ENCODE data around the gene RNASEH2A. TPM values are rescaled to one million over a fixed set of nuclear protein-coding genes. Genes with fewer than 3 reads are reported as not detected.

RNASEH2A gene
- 27.2 and 37.2 TPM in 2 replicates for polyA plus RNA-seq (2011; rRNA removed)
- 64.6 and 74.8 TPM in 2 replicates for polyA plus RNA-seq (2012; cell fraction: cytosol; rRNA removed)
- polyA plus RNA-seq (2012; cell fraction: nucleus; rRNA removed) = 59.6 and 69.3 TPM in 2 replicates
- 40.7 to 45.5 TPM (median 41.7 TPM) in 3 replicates for polyA plus RNA-seq (2017; fragmentation: RNase III; extraction: RNeasy Plus Mini Kit Qiagen cat#74134 plus additional on column Dnase treatment)
- 47.2 and 53.1 TPM in 2 replicates for polyA minus RNA-seq (2011; rRNA and poly(A)+ RNA removed)

- TF ChIP-seq TP53 (CRISPR knock-in tag; IDR thresholded peaks at IDR 0.05) = 0 out of 2 replicates have a peak, but pooled peaks have one; percentile 40
- 0 out of 3 replicates have a peak, but pooled peaks have one; percentile 27 for TF ChIP-seq BCL3 (IDR thresholded peaks at IDR 0.05)
- TF ChIP-seq NFE2L2 (conservative IDR thresholded peaks at IDR 0.05; ENCODE audit: low read length) = no peak
- 0 out of 2 replicates have a peak, but pooled peaks have one; percentile 65 for TF ChIP-seq EHF (CRISPR knock-in tag; IDR thresholded peaks at IDR 0.05)
- peak in 1 of 2 experiments; percentile 55; a peak in 2 of 5 replicates for TF ChIP-seq JUN (IDR thresholded peaks at IDR 0.05)
- peak; percentile 42 for TF ChIP-seq POLR2A (IDR thresholded peaks at IDR 0.05; ENCODE audit: low read length)
- peak; percentile 67; the same call in 1 of the 2 replicates for TF ChIP-seq HOXB13 (CRISPR knock-in tag; IDR thresholded peaks at IDR 0.05; ENCODE audit: low read depth)
- no peak for TF ChIP-seq GATA3 (IDR thresholded peaks at IDR 0.05; ENCODE audit: borderline replicate concordance)
- TF ChIP-seq PHF8 (IDR thresholded peaks at IDR 0.05; ENCODE audit: borderline replicate concordance, low read depth) = peak; percentile 35; the same call in 1 of the 2 replicates
- TF ChIP-seq E2F6 (IDR thresholded peaks at IDR 0.05; ENCODE audit: borderline replicate concordance, low read depth) = peak; percentile 96
- TF ChIP-seq POLR2AphosphoS2 (conservative IDR thresholded peaks at IDR 0.05; ENCODE audit: low read length) = no peak
- peak; percentile 94 for TF ChIP-seq MAX (IDR thresholded peaks at IDR 0.05)
- Histone ChIP-seq H3K4me2 (peak within 1 kb of the TSS; percentile 100), H3K9me3 (no peaks in the 10 kb centered on the region), H3K4me1 (no peaks in the 10 kb centered on the region), H3K27ac (peak within 1 kb of the TSS; percentile 84 to 86), H3K4me3 (peak within 1 kb of the TSS; percentile 78)
- ChIA-PET CTCF (interaction anchor here (0.6 to 17.4 kb wide), 8 partner anchors 9 to 40 kb away, joined by 3 to 901 read pairs (median 4); partner anchors contain the start of gene HOOK2), POLR2A (interaction anchor here (0.9 to 1.2 kb wide), 2 partner anchors 15 to 46 kb away, joined by 4 to 8 read pairs; partner anchors contain the start of gene JUNB)
- 9% methylated on average over 34 of the region's 66 CpGs for WGBS (ENCODE audit: missing lambda C conversion rate)
- DNase-seq (ENCODE audit: low read depth in 1 of 2, low spot score in 1 of 2) (peak; percentile 81 to 86), ATAC-seq (peak; percentile 97 to 99), FAIRE-seq (no peak)
Observed at GRCh38 chr19:12806242-12807081, at the start of gene RNASEH2A. Gene RNASEH2A, plus strand, starts transcription at chr19:12806584. Its CDS starts 90 bp downstream, at chr19:12806674.

GRCh38 chr19:12757544-12758274 is 48.7 kb upstream of the RNASEH2A start:
- H3K4me1 ChIP-seq = 0 out of 3 replicates have a peak, but pooled peaks cover 3% of the 10 kb centered on the region
- H3K9me3 ChIP-seq = no peaks in the 10 kb centered on the region
- H3K4me3 ChIP-seq = peak overlapping the region; percentile 36
- DNase-seq (ENCODE audit: low read depth in 1 of 2, low spot score in 1 of 2) (peak; percentile 50 to 79), ATAC-seq (peak; percentile 89 to 94), FAIRE-seq (no peak)
- POLR2A ChIA-PET = interaction anchor here (0.6 to 0.8 kb wide), 2 partner anchors 10 to 16 kb away, joined by 3 to 4 read pairs; no protein-coding TSS in a partner anchor
- 27% methylated on average over 21 of the region's 60 CpGs for WGBS (ENCODE audit: missing lambda C conversion rate)
- CTCF ChIA-PET = interaction anchor here (0.6 to 38.2 kb wide), 23 partner anchors 9 to 170 kb away, joined by 3 to 901 read pairs (median 4); partner anchors contain the start of genes BEST2, FBXW9, GET3 and HOOK2
- H3K27ac ChIP-seq = peak overlapping the region; percentile 60 to 83
- peak overlapping the region; percentile 92 for H3K4me2 ChIP-seq
- TF ChIP-seq CHD4 (IDR thresholded peaks at IDR 0.05; ENCODE audit: borderline replicate concordance) (no peak), EHMT2 (IDR thresholded peaks at IDR 0.05; ENCODE audit: low read depth) (no peak), FOSB (CRISPR knock-in tag; IDR thresholded peaks at IDR 0.05) (no peak), PBX3 (IDR thresholded peaks at IDR 0.05) (no peak), ZFP36 (IDR thresholded peaks at IDR 0.05; ENCODE audit: borderline replicate concordance, partially characterized antibody) (no peak), HDAC2 (IDR thresholded peaks at IDR 0.05) (no peak), ZNF302 (CRISPR knock-in tag; IDR thresholded peaks at IDR 0.05) (no peak), KDM1A (IDR thresholded peaks at IDR 0.05; ENCODE audit: low read depth) (no peak), RFX5 (IDR thresholded peaks at IDR 0.05) (no peak), JUN (IDR thresholded peaks at IDR 0.05) (peak in 1 of 2 experiments; percentile 44; a peak in 1 of 5 replicates), CTCF (IDR thresholded peaks at IDR 0.05) (peak; percentile 79), HOXB13 (CRISPR knock-in tag; IDR thresholded peaks at IDR 0.05; ENCODE audit: low read depth) (no peak), EP300 (IDR thresholded peaks at IDR 0.05) (no peak), RAD21 (conservative IDR thresholded peaks at IDR 0.05 in 1 of 2, IDR thresholded peaks at IDR 0.05 in 1 of 2) (peak; percentile 28 to 40; a peak in 4 of 5 replicates), MAX (IDR thresholded peaks at IDR 0.05) (peak; percentile 58; the same call in 1 of the 2 replicates), TP53 (CRISPR knock-in tag; IDR thresholded peaks at IDR 0.05) (no peak), KDM5A (IDR thresholded peaks at IDR 0.05) (no peak), SMC3 (IDR thresholded peaks at IDR 0.05) (peak; percentile 52), ZC3H11A (IDR thresholded peaks at IDR 0.05) (no peak)
